ENCODE measurements around the gene PPP1R14D.

Gene PPP1R14D

DNA sequence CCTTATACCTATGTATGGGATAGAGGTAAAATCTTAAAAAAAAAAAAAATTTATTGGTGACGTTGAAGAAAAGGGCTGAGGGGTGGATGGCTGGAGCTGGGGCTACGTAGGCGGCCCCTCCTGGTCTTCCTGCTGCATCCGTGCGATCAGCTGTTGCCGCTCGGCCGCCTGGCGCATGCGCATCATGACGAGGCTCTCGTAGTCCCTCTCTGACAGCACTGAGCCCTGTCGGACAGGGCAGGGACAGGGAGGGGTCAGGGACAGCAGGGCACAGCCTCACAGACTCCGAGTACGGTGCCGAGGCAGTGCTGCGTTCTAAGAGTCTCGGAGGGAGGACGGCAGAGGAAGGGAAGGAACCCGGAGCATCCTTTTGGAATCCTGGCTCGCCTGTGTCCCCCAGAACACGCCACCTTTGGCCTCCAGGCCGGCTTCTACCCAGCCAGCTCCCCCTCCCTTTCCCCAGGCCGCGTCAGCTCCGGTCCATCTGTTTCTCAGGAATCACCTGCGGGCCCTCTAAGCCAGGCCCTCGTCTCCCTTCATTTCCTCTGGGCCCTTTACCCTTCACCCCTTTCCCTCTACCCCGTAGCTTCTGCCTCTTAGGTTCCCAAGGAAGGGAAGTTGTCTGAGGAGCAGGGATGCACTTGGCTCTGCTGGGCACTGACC is 60.5 kb downstream of the PPP1R14D start:
- Histone ChIP-seq H3F3A (ENCODE audit: insufficient read depth, low read length) (peaks cover 19% of the 10 kb centered on the region), H3K9me3 (replicated peaks; ENCODE audit: insufficient read depth, low read length) (no peaks in the 10 kb centered on the region), H3K36me3 (replicated peaks; ENCODE audit: insufficient read depth, low read length) (no peaks in the 10 kb centered on the region), H3K4me3 (ENCODE audit: low read length) (no peak overlapping the region), H4K20me1 (ENCODE audit: insufficient read depth, low read length) (no peaks in the 10 kb centered on the region), H3K27me3 (replicated peaks; ENCODE audit: insufficient read depth, low read length) (no peaks in the 10 kb centered on the region), H3K9me2 (replicated peaks; ENCODE audit: insufficient read depth, low read length) (no peaks in the 10 kb centered on the region), H3K4me1 (ENCODE audit: low read length) (peaks cover 22% of the 10 kb centered on the region), H3K79me2 (ENCODE audit: low read length) (no peaks in the 10 kb centered on the region), H2AFZ (ENCODE audit: low read length) (no peak overlapping the region), H3K4me2 (ENCODE audit: low read depth, low read length) (no peak overlapping the region), H3K9ac (ENCODE audit: low read length) (no peak overlapping the region), H3K27ac (ENCODE audit: low read length) (no peak overlapping the region)
- no peak for DNase-seq
- TF ChIP-seq EZH2 (optimal IDR thresholded peaks at IDR 0.05; ENCODE audit: low read depth, low read length): no peak
- TF ChIP-seq, protein P1, sequence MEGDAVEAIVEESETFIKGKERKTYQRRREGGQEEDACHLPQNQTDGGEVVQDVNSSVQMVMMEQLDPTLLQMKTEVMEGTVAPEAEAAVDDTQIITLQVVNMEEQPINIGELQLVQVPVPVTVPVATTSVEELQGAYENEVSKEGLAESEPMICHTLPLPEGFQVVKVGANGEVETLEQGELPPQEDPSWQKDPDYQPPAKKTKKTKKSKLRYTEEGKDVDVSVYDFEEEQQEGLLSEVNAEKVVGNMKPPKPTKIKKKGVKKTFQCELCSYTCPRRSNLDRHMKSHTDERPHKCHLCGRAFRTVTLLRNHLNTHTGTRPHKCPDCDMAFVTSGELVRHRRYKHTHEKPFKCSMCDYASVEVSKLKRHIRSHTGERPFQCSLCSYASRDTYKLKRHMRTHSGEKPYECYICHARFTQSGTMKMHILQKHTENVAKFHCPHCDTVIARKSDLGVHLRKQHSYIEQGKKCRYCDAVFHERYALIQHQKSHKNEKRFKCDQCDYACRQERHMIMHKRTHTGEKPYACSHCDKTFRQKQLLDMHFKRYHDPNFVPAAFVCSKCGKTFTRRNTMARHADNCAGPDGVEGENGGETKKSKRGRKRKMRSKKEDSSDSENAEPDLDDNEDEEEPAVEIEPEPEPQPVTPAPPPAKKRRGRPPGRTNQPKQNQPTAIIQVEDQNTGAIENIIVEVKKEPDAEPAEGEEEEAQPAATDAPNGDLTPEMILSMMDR (IDR thresholded peaks at IDR 0.05; ENCODE audit: low read length): no peak
- no peak for TF ChIP-seq EZH2phosphoT487 (IDR thresholded peaks at IDR 0.05; ENCODE audit: low read length)

DNA sequence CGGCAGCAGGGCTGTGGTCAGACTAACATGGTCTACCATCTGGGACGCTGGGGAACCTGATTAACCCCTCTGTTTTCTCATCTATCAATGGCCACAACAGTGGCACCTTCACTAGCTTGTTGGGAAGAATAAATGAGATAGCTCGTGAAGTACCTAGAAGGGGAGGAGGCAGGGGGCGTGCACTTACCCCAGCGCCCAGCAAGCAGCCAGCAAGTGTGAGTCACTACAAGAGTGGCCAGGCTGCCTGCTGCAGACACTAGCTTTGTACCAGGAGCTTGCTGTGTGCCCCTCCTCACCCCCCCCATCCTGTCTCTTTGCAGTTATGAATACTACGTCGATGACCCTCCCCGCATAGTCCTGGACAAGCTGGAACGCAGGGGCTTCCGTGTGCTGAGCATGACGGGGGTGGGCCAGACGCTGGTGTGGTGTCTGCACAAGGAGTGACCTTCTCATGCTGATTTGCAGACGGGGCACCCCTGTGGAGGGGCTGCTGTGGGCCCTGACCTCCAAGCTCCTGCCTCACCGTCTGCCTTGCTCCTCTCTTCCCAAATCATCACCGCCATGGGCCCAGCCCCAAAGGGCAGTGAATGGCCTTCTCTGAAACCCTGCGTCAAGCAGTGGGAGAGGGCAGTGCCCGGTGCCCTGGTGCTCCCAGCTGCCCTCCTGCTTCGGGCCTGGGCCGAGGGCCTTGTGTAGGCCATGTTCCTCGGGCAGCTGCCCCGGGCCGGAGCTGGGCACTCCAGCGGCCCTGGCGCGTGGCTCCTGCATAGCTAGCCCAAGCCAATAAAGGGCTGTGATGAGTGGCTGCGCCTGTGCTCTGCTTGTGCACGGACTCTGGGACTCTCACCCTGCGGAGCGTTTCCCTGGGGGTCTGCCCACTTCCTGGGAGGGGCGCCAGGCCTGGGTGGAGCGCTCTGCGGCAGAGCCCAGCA is 61.3 kb downstream of the PPP1R14D start:
- Histone ChIP-seq H3K27ac (ENCODE audit: low read length) (no peak overlapping the region), H3F3A (ENCODE audit: insufficient read depth, low read length) (peaks cover 19% of the 10 kb centered on the region), H2AFZ (ENCODE audit: low read length) (no peak overlapping the region), H3K36me3 (replicated peaks; ENCODE audit: insufficient read depth, low read length) (no peaks in the 10 kb centered on the region), H3K79me2 (ENCODE audit: low read length) (no peaks in the 10 kb centered on the region), H3K9me3 (replicated peaks; ENCODE audit: insufficient read depth, low read length) (no peaks in the 10 kb centered on the region), H4K20me1 (ENCODE audit: insufficient read depth, low read length) (no peaks in the 10 kb centered on the region), H3K27me3 (replicated peaks; ENCODE audit: insufficient read depth, low read length) (no peaks in the 10 kb centered on the region), H3K9me2 (replicated peaks; ENCODE audit: insufficient read depth, low read length) (no peaks in the 10 kb centered on the region), H3K4me1 (ENCODE audit: low read length) (peaks cover 22% of the 10 kb centered on the region), H3K4me3 (ENCODE audit: low read length) (no peak overlapping the region), H3K9ac (ENCODE audit: low read length) (no peak overlapping the region), H3K4me2 (ENCODE audit: low read depth, low read length) (no peak overlapping the region)
- DNase-seq: no peak
- TF ChIP-seq, protein P1 (IDR thresholded peaks at IDR 0.05; ENCODE audit: low read length): no peak
- no peak for TF ChIP-seq EZH2 (optimal IDR thresholded peaks at IDR 0.05; ENCODE audit: low read depth, low read length)
- no peak for TF ChIP-seq EZH2phosphoT487 (IDR thresholded peaks at IDR 0.05; ENCODE audit: low read length)

DNA sequence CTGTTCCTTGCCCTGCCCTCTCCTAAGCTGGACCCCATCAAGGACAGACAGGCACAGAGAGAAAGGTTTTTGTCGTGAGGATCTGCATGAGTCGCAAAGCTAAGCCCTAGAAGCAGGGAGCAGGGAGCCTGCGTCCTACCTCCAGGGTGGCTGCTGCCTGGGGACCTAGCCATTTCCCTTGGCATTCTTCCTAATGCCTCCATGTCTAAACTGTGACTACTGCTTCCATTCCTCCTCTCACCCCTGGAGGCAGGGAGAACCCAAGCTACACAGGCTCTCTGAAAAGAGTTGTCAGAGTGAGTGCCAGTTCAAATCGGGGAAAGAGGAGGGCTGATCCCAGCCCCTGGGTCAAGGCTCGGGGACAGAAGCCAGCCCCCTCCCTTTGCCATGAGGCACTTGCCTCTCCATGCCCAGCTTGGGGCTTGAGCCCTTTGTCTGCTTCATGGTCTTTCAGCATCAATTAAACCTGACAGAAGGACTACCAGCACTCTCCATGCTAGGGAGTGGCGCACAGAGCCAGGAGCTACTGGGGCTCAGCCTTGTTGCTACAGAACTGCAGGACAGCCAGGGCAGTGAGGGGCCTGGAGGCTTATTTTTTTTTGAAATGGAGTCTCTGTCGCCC is 62.2 kb downstream of the PPP1R14D start:
- no peak overlapping the region for H3K4me2 ChIP-seq (ENCODE audit: low read depth, low read length)
- H3K27ac ChIP-seq (ENCODE audit: low read length): no peak overlapping the region
- peaks cover 19% of the 10 kb centered on the region for H3F3A ChIP-seq (ENCODE audit: insufficient read depth, low read length)

More for the DNA sequence above, 62.2 kb downstream of the PPP1R14D start:
- Histone ChIP-seq H3K9me3 (replicated peaks; ENCODE audit: insufficient read depth, low read length) (no peaks in the 10 kb centered on the region), H2AFZ (ENCODE audit: low read length) (no peak overlapping the region), H3K4me3 (ENCODE audit: low read length) (no peak overlapping the region), H3K36me3 (replicated peaks; ENCODE audit: insufficient read depth, low read length) (no peaks in the 10 kb centered on the region), H3K79me2 (ENCODE audit: low read length) (no peaks in the 10 kb centered on the region), H3K27me3 (replicated peaks; ENCODE audit: insufficient read depth, low read length) (no peaks in the 10 kb centered on the region), H3K9ac (ENCODE audit: low read length) (no peak overlapping the region), H3K9me2 (replicated peaks; ENCODE audit: insufficient read depth, low read length) (no peaks in the 10 kb centered on the region), H3K4me1 (ENCODE audit: low read length) (peaks cover 22% of the 10 kb centered on the region), H4K20me1 (ENCODE audit: insufficient read depth, low read length) (no peaks in the 10 kb centered on the region)
- DNase-seq: no peak
- TF ChIP-seq EZH2 (optimal IDR thresholded peaks at IDR 0.05; ENCODE audit: low read depth, low read length): no peak
- no peak for TF ChIP-seq EZH2phosphoT487 (IDR thresholded peaks at IDR 0.05; ENCODE audit: low read length)
- TF ChIP-seq, protein P1 (IDR thresholded peaks at IDR 0.05; ENCODE audit: low read length): no peak

All from MM.1S (cell line).